OCI-LY7 (cell line): ENCODE measurements around the gene AGBL1. TPM values are rescaled to one million over a fixed set of nuclear protein-coding genes. Genes with fewer than 3 reads are reported as not detected.

ENCODE experiments used
- BruUV-seq: library from RNA; stranded (reverse); fragments of 400-500 nt; replicated peaks from 2 replicates; lab custom pipeline; 2021; lab: Mats Ljungman, UMichigan
- CTCF ChIA-PET: fragments of 300-600 bp; sonication (Branson Sonifier 250); formaldehyde crosslinking; loops from one replicate; lab custom pipeline; 2022; ENCODE audit warnings: antibody characterized with exemption; ENCODE audit not compliant: unreplicated experiment; lab: Charles Lee
- POLR2A ChIA-PET: fragments of 300-600 bp; sonication (Branson Sonifier 250); formaldehyde crosslinking; loops from one replicate; lab custom pipeline; 2022; ENCODE audit warnings: antibody characterized with exemption; lab: Charles Lee
- DNase-seq: peaks from one replicate; pipeline ENCODE4 v3.0.0-alpha.2; 2015; ENCODE audit warnings: low spot score
- H2AFZ ChIP-seq: fragments of 200-600 bp; sonication (generic), shearing (Covaris generic); 2 replicates; pipeline ENCODE4 v1.6.1; 2014; ENCODE audit warnings: mild to moderate bottlenecking, antibody characterized with exemption, low read length, moderate library complexity
- H3K27ac ChIP-seq: fragments of 200-600 bp; sonication (generic); 2 replicates; pipeline ENCODE4 v1.5.1; 2014; ENCODE audit warnings: mixed run types, low read depth, mild to moderate bottlenecking, moderate library complexity, low read length, inconsistent platforms; ENCODE audit not compliant: poor library complexity, severe bottlenecking
- H3K36me3 ChIP-seq: fragments of 200-600 bp; sonication (generic); 2 replicates; pipeline ENCODE4 v1.6.1; 2014; ENCODE audit warnings: mild to moderate bottlenecking, antibody characterized with exemption, low read length, moderate library complexity, mixed read lengths; ENCODE audit not compliant: insufficient read depth
- H3K4me1 ChIP-seq: fragments of 200-600 bp; sonication (generic); 2 replicates; pipeline ENCODE4 v1.5.1; 2014; ENCODE audit warnings: mild to moderate bottlenecking, low read length; ENCODE audit not compliant: insufficient read depth, poor library complexity, severe bottlenecking
- H3K4me2 ChIP-seq: fragments of 200-600 bp; sonication (generic); 2 replicates; pipeline ENCODE4 v1.6.1; 2014; ENCODE audit warnings: mild to moderate bottlenecking, low read length
- H3K4me3 ChIP-seq: fragments of 200-600 bp; sonication (generic); 2 replicates; pipeline ENCODE4 v1.5.1; 2014; ENCODE audit warnings: mild to moderate bottlenecking, low read depth, low read length; ENCODE audit not compliant: poor library complexity, severe bottlenecking
- H3K79me2 ChIP-seq: fragments of 200-600 bp; sonication (generic); 2 replicates; pipeline ENCODE4 v1.6.1; 2016; ENCODE audit warnings: low read depth, mild to moderate bottlenecking, low read length, moderate library complexity, mixed read lengths; ENCODE audit not compliant: insufficient read depth
- H3K9me2 ChIP-seq: fragments of 200-600 bp; sonication (generic); 2 replicates; pipeline ENCODE4 v1.6.1; 2016; ENCODE audit warnings: mild to moderate bottlenecking, low read length, mixed read lengths; ENCODE audit not compliant: insufficient read depth
- H3K9me3 ChIP-seq: fragments of 200-600 bp; sonication (generic); 2 replicates; pipeline ENCODE4 v1.6.1; 2014; ENCODE audit warnings: mild to moderate bottlenecking, mixed run types, low read length, mixed read lengths
- H4K20me1 ChIP-seq: fragments of 200-600 bp; sonication (generic); 2 replicates; pipeline ENCODE4 v1.6.1; 2014; ENCODE audit warnings: mild to moderate bottlenecking, antibody characterized with exemption, low read length, moderate library complexity, mixed read lengths; ENCODE audit not compliant: insufficient read depth
- CTCF ChIP-seq: fragments of 200-600 bp; sonication (generic); conservative IDR thresholded peaks from 2 replicates; pipeline ENCODE4 v1.5.1; 2014; ENCODE audit warnings: mild to moderate bottlenecking, antibody characterized with exemption, low read length, moderate library complexity, mixed read lengths
- EZH2phosphoT487 ChIP-seq: fragments of 200-600 bp; sonication (generic); IDR thresholded peaks from 2 replicates; pipeline ENCODE4 v1.6.1; 2018; ENCODE audit warnings: low read depth, borderline replicate concordance, mild to moderate bottlenecking, mixed run types, antibody characterized with exemption, low read length, moderate library complexity, mixed read lengths
- intact Hi-C: fragments of 100-400 bp; cut with micrococcal nuclease; formaldehyde crosslinking; loops from one replicate; pipeline ENCODE4 v1.10.0; 2022; ENCODE audit not compliant: unreplicated experiment
- total RNA-seq, 2 experiments: library from RNA; depleted of rRNA in 1 of 2; stranded (reverse); fragments of >200 nt in 1 of 2; shearing (Covaris generic) in 1 of 2; gene quantifications; 2 replicates each; pipeline ENCODE4 v1.2.3, GENCODE V29; 2014 to 2022

The AGBL1 gene
- total RNA-seq, 2 experiments from 2014 or later: not detected

- ChIA-PET CTCF (no interaction called here), POLR2A (no interaction called here)
- no peaks in the 10 kb centered on the region for H4K20me1 ChIP-seq
- BruUV-seq: no TSS peak
- DNase-seq: no peak
- H3K4me1 ChIP-seq: no peaks in the 10 kb centered on the region
- intact Hi-C loops: no loop called here
- no peaks in the 10 kb centered on the region for H3K79me2 ChIP-seq
- no peaks in the 10 kb centered on the region for H3K36me3 ChIP-seq
- H3K27ac ChIP-seq: no peak overlapping the region
- H3K4me2 ChIP-seq: no peak overlapping the region
- H3K4me3 ChIP-seq: no peak overlapping the region
- no peak overlapping the region for H2AFZ ChIP-seq
- TF ChIP-seq CTCF (no peak), EZH2phosphoT487 (no peak)
- no peaks in the 10 kb centered on the region for H3K9me3 ChIP-seq
- no peaks in the 10 kb centered on the region for H3K9me2 ChIP-seq
Measured at GRCh38 chr15:86588413-86588812, 508.7 kb downstream of the AGBL1 start.

- H3K4me1 ChIP-seq: no peaks in the 10 kb centered on the region
- no peak overlapping the region for H2AFZ ChIP-seq
- no peak overlapping the region for H3K27ac ChIP-seq
- TF ChIP-seq CTCF (no peak), EZH2phosphoT487 (no peak)
- intact Hi-C loops: no loop called here
- CTCF ChIA-PET: no interaction called here
- no TSS peak for BruUV-seq
- H3K4me2 ChIP-seq: no peak overlapping the region
- no peaks in the 10 kb centered on the region for H3K79me2 ChIP-seq
- H3K9me2 ChIP-seq: no peaks in the 10 kb centered on the region
- no peaks in the 10 kb centered on the region for H3K36me3 ChIP-seq
- no peak for DNase-seq
- no peaks in the 10 kb centered on the region for H4K20me1 ChIP-seq
- POLR2A ChIA-PET: no interaction called here
- H3K9me3 ChIP-seq: no peaks in the 10 kb centered on the region
- H3K4me3 ChIP-seq: no peak overlapping the region
Measured at GRCh38 chr15:86590461-86590860, 510.8 kb downstream of the AGBL1 start.

GRCh38 chr15:86591158-86591557, 511.5 kb downstream of the AGBL1 start:
- intact Hi-C loops: no loop called here
- no peaks in the 10 kb centered on the region for H3K36me3 ChIP-seq
- H3K9me3 ChIP-seq: no peaks in the 10 kb centered on the region
- CTCF ChIA-PET: no interaction called here
- DNase-seq: no peak
- H2AFZ ChIP-seq: no peak overlapping the region
- no peaks in the 10 kb centered on the region for H3K9me2 ChIP-seq
- no TSS peak for BruUV-seq
- no peaks in the 10 kb centered on the region for H4K20me1 ChIP-seq
- no peaks in the 10 kb centered on the region for H3K4me1 ChIP-seq
- H3K4me2 ChIP-seq: no peak overlapping the region
- POLR2A ChIA-PET: no interaction called here
- TF ChIP-seq CTCF: no peak
- TF ChIP-seq EZH2phosphoT487: no peak
- H3K79me2 ChIP-seq: no peaks in the 10 kb centered on the region
- no peak overlapping the region for H3K4me3 ChIP-seq
- H3K27ac ChIP-seq: no peak overlapping the region
